Measurements from ENCODE around the gene SLC2A1. TPM values are rescaled to one million over a fixed set of nuclear protein-coding genes. Genes with fewer than 3 reads are reported as not detected.
A peak's percentile ranks its signal among the peaks of the same experiment; 100 is the strongest.

Gene SLC2A1
- total and polyA plus RNA-seq, 2 of the 13 experiments (the other 11 are each of a cell fraction or from before 2014, with no cell fraction given) = 125 to 423 TPM

DNA sequence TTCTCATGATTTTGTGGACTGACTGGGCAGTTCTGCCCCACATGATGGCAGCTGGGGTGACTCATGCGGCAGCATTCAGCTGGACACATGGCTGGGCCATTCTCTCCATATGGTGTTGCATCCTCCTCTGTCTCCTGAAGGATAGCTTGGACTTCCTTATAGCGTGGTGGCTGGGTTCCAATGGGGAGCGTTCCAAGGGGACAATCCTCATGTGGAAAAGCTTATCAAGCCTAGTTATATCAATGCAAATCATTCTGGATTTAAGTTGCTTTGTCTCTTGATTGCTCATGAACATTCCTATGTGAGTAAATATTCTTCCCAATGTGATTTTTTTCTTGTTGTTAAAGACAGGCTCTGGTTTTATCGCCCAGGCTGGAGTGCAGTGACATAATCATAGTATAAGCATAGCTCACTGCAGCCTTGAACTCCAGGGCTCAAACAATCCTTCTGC, 13.2 kb upstream of the SLC2A1 start:
- no peaks in the 10 kb centered on the region for H3K27me3 ChIP-seq (ENCODE audit: control insufficient read depth in 1 of 2, insufficient read depth in 2 of 2, low read length in 2 of 2)
- FAIRE-seq (no peak), DNase-seq (ENCODE audit: low spot score) (no peak), ATAC-seq (no peak)
- intact Hi-C loops (cut with micrococcal nuclease; ENCODE audit: unreplicated experiment) = no loop called here
- no peak overlapping the region for H3K9ac ChIP-seq (ENCODE audit: insufficient read depth, low read depth, low read length)
- H3K4me2 ChIP-seq (ENCODE audit: low read depth, low read length) = no peak overlapping the region
- H3K4me1 ChIP-seq (ENCODE audit: insufficient read depth, low read length) = peaks cover 14% of the 10 kb centered on the region
- no peaks in the 10 kb centered on the region for H3K79me2 ChIP-seq (ENCODE audit: insufficient read depth, low read length)
- H3K9me3 ChIP-seq (ENCODE audit: low read length) = no peaks in the 10 kb centered on the region
- TF ChIP-seq MZF1 (CRISPR knock-in tag; IDR thresholded peaks at IDR 0.05; ENCODE audit: borderline replicate concordance) (no peak), ZNF878 (CRISPR knock-in tag; IDR thresholded peaks at IDR 0.05) (no peak), TCF7 (IDR thresholded peaks at IDR 0.05; ENCODE audit: low read depth) (no peak), FOSL2 (CRISPR knock-in tag; IDR thresholded peaks at IDR 0.05) (peak; percentile 49)
- POLR2A ChIA-PET = interaction anchor here (0.6 kb wide), 1 partner anchor 32 kb away, joined by 3 read pairs; no protein-coding TSS in a partner anchor
- H3K27ac ChIP-seq (ENCODE audit: extremely low read length, insufficient read depth, low read length) = no peak overlapping the region
- in situ Hi-C loops (cut with HindIII; ENCODE audit: extremely low pct_ligation_motif_present, low pct_unique_long_range_greater_than_20kb) = no loop called here
- CTCF ChIA-PET (ENCODE audit: low intra/inter-chr PET ratio, low total read pairs) = no interaction called here
- H2AFZ ChIP-seq (ENCODE audit: low read length) = no peak overlapping the region
- H3K4me3 ChIP-seq (replicated peaks in 1 of 3; ENCODE audit: insufficient read depth in 1 of 3, low read depth in 2 of 3, low read length in 3 of 3) = no peak overlapping the region
- WGBS (ENCODE audit: low lambda C conversion rate) = 98% methylated on average over 4 of the region's 4 CpGs
- no TSS peak for BruUV-seq (replicated peaks)
- no peaks in the 10 kb centered on the region for H3K36me3 ChIP-seq (replicated peaks in 1 of 2; ENCODE audit: control insufficient read depth in 1 of 2, insufficient read depth in 2 of 2, low read length in 2 of 2)
- H4K20me1 ChIP-seq (ENCODE audit: insufficient read depth, low read length) = no peaks in the 10 kb centered on the region

DNA sequence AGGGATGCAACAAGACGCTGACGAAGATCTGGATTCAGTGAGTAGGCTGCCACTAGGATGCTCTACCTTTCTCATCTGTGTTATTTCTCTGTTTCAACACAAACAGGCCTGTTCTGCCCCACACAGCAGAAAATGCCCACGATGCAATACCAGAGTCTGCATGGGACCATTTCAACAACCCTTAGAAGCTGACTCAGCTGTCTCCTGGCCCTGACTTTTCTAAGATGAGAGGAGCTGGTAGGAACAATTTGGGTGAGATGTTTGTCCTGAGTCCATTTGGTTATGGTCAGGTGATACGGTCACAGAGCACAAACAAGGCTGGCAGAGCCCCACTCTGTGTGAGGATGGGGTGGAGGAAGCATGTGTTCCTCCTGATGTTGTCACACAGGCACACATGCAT, 11.5 kb upstream of the SLC2A1 start:
- intact Hi-C loops (cut with micrococcal nuclease; ENCODE audit: unreplicated experiment) (no loop called here), in situ Hi-C loops (cut with HindIII; ENCODE audit: extremely low pct_ligation_motif_present, low pct_unique_long_range_greater_than_20kb) (no loop called here)
- Histone ChIP-seq H3K4me3 (replicated peaks in 1 of 3; ENCODE audit: insufficient read depth in 1 of 3, low read depth in 2 of 3, low read length in 3 of 3) (no peak overlapping the region), H4K20me1 (ENCODE audit: insufficient read depth, low read length) (no peaks in the 10 kb centered on the region), H3K27ac (ENCODE audit: extremely low read length, insufficient read depth, low read length) (no peak overlapping the region), H3K4me2 (ENCODE audit: low read depth, low read length) (no peak overlapping the region), H3K79me2 (ENCODE audit: insufficient read depth, low read length) (no peaks in the 10 kb centered on the region), H3K27me3 (ENCODE audit: control insufficient read depth in 1 of 2, insufficient read depth in 2 of 2, low read length in 2 of 2) (no peaks in the 10 kb centered on the region), H3K9me3 (ENCODE audit: low read length) (no peaks in the 10 kb centered on the region), H3K9ac (ENCODE audit: insufficient read depth, low read depth, low read length) (no peak overlapping the region), H3K36me3 (replicated peaks in 1 of 2; ENCODE audit: control insufficient read depth in 1 of 2, insufficient read depth in 2 of 2, low read length in 2 of 2) (no peaks in the 10 kb centered on the region), H3K4me1 (ENCODE audit: insufficient read depth, low read length) (peaks cover 15% of the 10 kb centered on the region), H2AFZ (ENCODE audit: low read length) (no peak overlapping the region)
- CTCF ChIA-PET (ENCODE audit: low intra/inter-chr PET ratio, low total read pairs) = no interaction called here
- POLR2A ChIA-PET = no interaction called here
- TF ChIP-seq MAFK (conservative IDR thresholded peaks at IDR 0.05 in 1 of 2, IDR thresholded peaks at IDR 0.05 in 1 of 2; ENCODE audit: low read length in 2 of 2) (peak; percentile 25 to 51; a peak in 3 of 4 replicates), DR1 (CRISPR knock-in tag; IDR thresholded peaks at IDR 0.05) (no peak), MAFF (IDR thresholded peaks at IDR 0.05; ENCODE audit: low read depth, low read length) (peak; percentile 55)
- FAIRE-seq = no peak
- no peak for DNase-seq (ENCODE audit: low spot score)
- 82% methylated on average over 4 of the region's 4 CpGs for WGBS (ENCODE audit: low lambda C conversion rate)
- no peak for ATAC-seq
- BruUV-seq (replicated peaks) = no TSS peak
